ENCODE measurements around the gene OTOGL.

The OTOGL gene

DNA sequence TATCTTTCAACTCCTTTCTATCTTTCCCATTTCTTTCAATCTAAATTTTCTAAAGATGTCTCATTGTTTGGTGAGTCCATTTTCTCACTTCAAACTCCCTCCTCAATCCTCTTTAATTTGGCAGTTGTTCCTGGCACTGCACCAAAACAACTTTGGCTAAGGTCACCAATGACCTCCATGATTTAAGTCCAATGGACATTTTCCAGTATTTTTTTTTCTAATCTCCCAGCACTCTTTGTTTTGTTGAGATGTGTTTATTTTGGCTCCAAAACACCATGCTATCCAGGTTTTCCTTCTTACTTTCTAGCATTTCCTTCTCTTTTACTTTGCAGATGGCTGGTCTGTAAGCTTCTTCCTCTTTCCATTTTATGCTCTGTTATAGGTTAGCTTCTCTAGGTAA is 42.5 kb upstream of the OTOGL start:
- Histone ChIP-seq H3K18ac (ENCODE audit: low read depth in 1 of 2, low read length in 2 of 2) (no peak overlapping the region), H4K91ac (ENCODE audit: low read length) (no peak overlapping the region), H3K9me3 (ENCODE audit: control insufficient read depth, low read length) (no peaks in the 10 kb centered on the region), H2BK15ac (ENCODE audit: low read depth, poor library complexity, severe bottlenecking) (no peak overlapping the region), H3K4me3 (ENCODE audit: insufficient read depth in 1 of 2, low read depth in 1 of 2, low read length in 2 of 2) (no peak overlapping the region), H2AFZ (ENCODE audit: low read depth, low read length) (no peak overlapping the region), H3K4me1 (ENCODE audit: control insufficient read depth, insufficient read depth, low read depth, low read length) (no peaks in the 10 kb centered on the region), H2BK12ac (ENCODE audit: low read length in 2 of 2) (no peak overlapping the region), H3K36me3 (ENCODE audit: control insufficient read depth in 1 of 2, insufficient read depth in 2 of 2, low read depth in 1 of 2, low read length in 2 of 2) (no peaks in the 10 kb centered on the region), H3K9ac (ENCODE audit: low read length) (no peak overlapping the region), H3K4ac (ENCODE audit: low read depth in 1 of 2, low read length in 2 of 2) (no peak overlapping the region), H3K27me3 (ENCODE audit: control insufficient read depth in 1 of 2, insufficient read depth in 1 of 2, low read length in 2 of 2) (no peaks in the 10 kb centered on the region), H3K23ac (ENCODE audit: low read length in 2 of 2) (no peak overlapping the region), H2BK120ac (ENCODE audit: low read depth, low read length) (no peak overlapping the region), H3K14ac (ENCODE audit: low read length in 2 of 2) (no peak overlapping the region), H2BK5ac (ENCODE audit: low read depth, low read length, poor library complexity, severe bottlenecking) (no peak overlapping the region), H3K79me1 (replicated peaks; ENCODE audit: low read length, poor library complexity, severe bottlenecking) (no peaks in the 10 kb centered on the region), H2AK5ac (ENCODE audit: low read length, severe bottlenecking) (no peak overlapping the region), H3K4me2 (ENCODE audit: low read length, poor library complexity, severe bottlenecking) (no peak overlapping the region), H3K27ac (ENCODE audit: low read length, poor library complexity, severe bottlenecking) (no peak overlapping the region), H4K8ac (ENCODE audit: low read length) (no peak overlapping the region)
- no peak for DNase-seq

DNA sequence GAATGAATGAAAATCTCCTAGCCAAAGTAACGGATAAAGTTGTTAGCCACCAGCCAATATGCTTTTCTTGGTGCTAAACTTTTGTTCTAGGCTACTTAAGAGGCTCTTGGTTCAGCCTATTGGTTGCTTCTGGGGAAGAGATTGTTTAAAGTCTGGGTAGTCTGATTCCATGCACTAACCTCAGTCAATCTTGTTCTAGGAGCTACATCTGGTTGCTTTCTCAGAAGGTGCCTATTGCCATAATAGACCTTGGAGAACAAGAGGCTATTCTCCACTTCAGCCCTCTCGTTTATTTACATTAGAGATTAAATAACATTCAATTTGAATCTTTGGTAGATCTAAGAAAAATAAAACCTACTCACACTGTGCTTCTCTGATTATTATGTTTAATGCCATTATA is 40.8 kb upstream of the OTOGL start:
- H4K91ac ChIP-seq (ENCODE audit: low read length), result no peak overlapping the region
- no peak overlapping the region for H3K4me2 ChIP-seq (ENCODE audit: low read length, poor library complexity, severe bottlenecking)

DNA sequence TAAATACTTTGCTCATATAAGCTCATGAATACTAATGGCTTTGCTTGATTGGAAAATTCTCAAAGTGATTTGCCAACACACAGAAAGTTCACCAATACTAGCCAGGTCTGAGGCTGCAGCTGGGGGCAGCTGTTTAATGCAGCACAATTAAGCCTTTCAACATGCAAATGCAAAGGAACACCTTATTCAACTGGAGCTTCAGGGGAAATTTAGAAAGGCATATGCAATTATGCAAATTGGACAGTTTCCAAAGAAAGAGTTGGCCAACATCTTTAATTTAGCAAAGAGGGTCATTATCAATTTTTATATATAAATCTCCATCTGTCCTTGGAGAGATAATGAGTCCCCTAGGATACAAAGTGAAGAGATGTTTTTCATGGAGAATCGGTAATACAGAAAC is 40.2 kb upstream of the OTOGL start:
- WGBS, result no CpG with 5 or more reads among the region's 1 CpG
- no peak overlapping the region for H2BK120ac ChIP-seq (ENCODE audit: low read depth, low read length)
- no peak for DNase-seq
- H3K36me3 ChIP-seq (ENCODE audit: control insufficient read depth in 1 of 2, insufficient read depth in 2 of 2, low read depth in 1 of 2, low read length in 2 of 2), result no peaks in the 10 kb centered on the region
- no peak overlapping the region for H4K91ac ChIP-seq (ENCODE audit: low read length)
- no peak overlapping the region for H3K4ac ChIP-seq (ENCODE audit: low read depth in 1 of 2, low read length in 2 of 2)
- no peak overlapping the region for H2BK5ac ChIP-seq (ENCODE audit: low read depth, low read length, poor library complexity, severe bottlenecking)
- no peaks in the 10 kb centered on the region for H3K79me1 ChIP-seq (replicated peaks; ENCODE audit: low read length, poor library complexity, severe bottlenecking)
- no peak overlapping the region for H4K8ac ChIP-seq (ENCODE audit: low read length)
- no peak overlapping the region for H3K27ac ChIP-seq (ENCODE audit: low read length, poor library complexity, severe bottlenecking)
- no peak overlapping the region for H3K14ac ChIP-seq (ENCODE audit: low read length in 2 of 2)
- H3K23ac ChIP-seq (ENCODE audit: low read length in 2 of 2), result no peak overlapping the region
- H3K18ac ChIP-seq (ENCODE audit: low read depth in 1 of 2, low read length in 2 of 2), result no peak overlapping the region
- no peaks in the 10 kb centered on the region for H3K4me1 ChIP-seq (ENCODE audit: control insufficient read depth, insufficient read depth, low read depth, low read length)
- no peak overlapping the region for H3K4me2 ChIP-seq (ENCODE audit: low read length, poor library complexity, severe bottlenecking)
- no peaks in the 10 kb centered on the region for H3K27me3 ChIP-seq (ENCODE audit: control insufficient read depth in 1 of 2, insufficient read depth in 1 of 2, low read length in 2 of 2)
- no peaks in the 10 kb centered on the region for H3K9me3 ChIP-seq (ENCODE audit: control insufficient read depth, low read length)
- H3K4me3 ChIP-seq (ENCODE audit: insufficient read depth in 1 of 2, low read depth in 1 of 2, low read length in 2 of 2), result no peak overlapping the region
- H3K9ac ChIP-seq (ENCODE audit: low read length), result no peak overlapping the region
- no peak overlapping the region for H2AFZ ChIP-seq (ENCODE audit: low read depth, low read length)
- no peak overlapping the region for H2BK12ac ChIP-seq (ENCODE audit: low read length in 2 of 2)
- no peak overlapping the region for H2AK5ac ChIP-seq (ENCODE audit: low read length, severe bottlenecking)
- no peak overlapping the region for H2BK15ac ChIP-seq (ENCODE audit: low read depth, poor library complexity, severe bottlenecking)

More for the DNA sequence above, 40.8 kb upstream of the OTOGL start:
- Histone ChIP-seq H3K4ac (ENCODE audit: low read depth in 1 of 2, low read length in 2 of 2) (no peak overlapping the region), H3K27me3 (ENCODE audit: control insufficient read depth in 1 of 2, insufficient read depth in 1 of 2, low read length in 2 of 2) (no peaks in the 10 kb centered on the region), H2AFZ (ENCODE audit: low read depth, low read length) (no peak overlapping the region), H3K9me3 (ENCODE audit: control insufficient read depth, low read length) (no peaks in the 10 kb centered on the region), H2BK5ac (ENCODE audit: low read depth, low read length, poor library complexity, severe bottlenecking) (no peak overlapping the region), H3K27ac (ENCODE audit: low read length, poor library complexity, severe bottlenecking) (no peak overlapping the region), H3K36me3 (ENCODE audit: control insufficient read depth in 1 of 2, insufficient read depth in 2 of 2, low read depth in 1 of 2, low read length in 2 of 2) (no peaks in the 10 kb centered on the region), H3K18ac (ENCODE audit: low read depth in 1 of 2, low read length in 2 of 2) (no peak overlapping the region), H3K14ac (ENCODE audit: low read length in 2 of 2) (no peak overlapping the region), H2BK12ac (ENCODE audit: low read length in 2 of 2) (no peak overlapping the region), H2BK120ac (ENCODE audit: low read depth, low read length) (no peak overlapping the region), H3K79me1 (replicated peaks; ENCODE audit: low read length, poor library complexity, severe bottlenecking) (no peaks in the 10 kb centered on the region), H3K23ac (ENCODE audit: low read length in 2 of 2) (no peak overlapping the region), H4K8ac (ENCODE audit: low read length) (no peak overlapping the region), H2AK5ac (ENCODE audit: low read length, severe bottlenecking) (no peak overlapping the region), H2BK15ac (ENCODE audit: low read depth, poor library complexity, severe bottlenecking) (no peak overlapping the region), H3K9ac (ENCODE audit: low read length) (no peak overlapping the region), H3K4me3 (ENCODE audit: insufficient read depth in 1 of 2, low read depth in 1 of 2, low read length in 2 of 2) (no peak overlapping the region), H3K4me1 (ENCODE audit: control insufficient read depth, insufficient read depth, low read depth, low read length) (no peaks in the 10 kb centered on the region)
- DNase-seq, result no peak
- 100% methylated on average over 1 of the region's 2 CpGs for WGBS

DNA sequence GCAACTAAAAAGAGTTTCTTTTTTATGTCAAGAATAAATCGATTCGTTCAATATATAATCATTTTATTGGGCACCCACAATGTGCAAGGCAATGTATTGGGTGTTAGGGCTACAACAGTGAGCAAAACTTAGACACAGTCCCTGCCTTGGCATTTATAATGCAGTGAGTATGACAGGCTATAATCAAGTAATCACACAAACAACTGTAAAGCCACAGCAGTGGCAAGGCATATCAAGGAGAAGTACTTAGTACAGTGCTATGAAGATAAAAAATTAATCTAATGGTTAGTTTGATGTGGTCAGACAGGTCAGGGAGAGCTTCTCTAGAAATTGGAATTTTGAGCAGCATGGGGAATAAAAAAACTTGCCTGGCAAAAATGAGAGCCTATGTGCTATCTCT is 39.5 kb upstream of the OTOGL start:
- Histone ChIP-seq H2BK120ac (ENCODE audit: low read depth, low read length) (no peak overlapping the region), H3K4me1 (ENCODE audit: control insufficient read depth, insufficient read depth, low read depth, low read length) (no peaks in the 10 kb centered on the region), H3K79me1 (replicated peaks; ENCODE audit: low read length, poor library complexity, severe bottlenecking) (no peaks in the 10 kb centered on the region), H3K36me3 (ENCODE audit: control insufficient read depth in 1 of 2, insufficient read depth in 2 of 2, low read depth in 1 of 2, low read length in 2 of 2) (no peaks in the 10 kb centered on the region), H3K4ac (ENCODE audit: low read depth in 1 of 2, low read length in 2 of 2) (no peak overlapping the region), H3K14ac (ENCODE audit: low read length in 2 of 2) (no peak overlapping the region), H2BK5ac (ENCODE audit: low read depth, low read length, poor library complexity, severe bottlenecking) (no peak overlapping the region), H3K23ac (ENCODE audit: low read length in 2 of 2) (no peak overlapping the region), H4K8ac (ENCODE audit: low read length) (no peak overlapping the region), H2BK15ac (ENCODE audit: low read depth, poor library complexity, severe bottlenecking) (no peak overlapping the region), H3K4me2 (ENCODE audit: low read length, poor library complexity, severe bottlenecking) (no peak overlapping the region), H3K9ac (ENCODE audit: low read length) (no peak overlapping the region), H4K91ac (ENCODE audit: low read length) (no peak overlapping the region), H3K4me3 (ENCODE audit: insufficient read depth in 1 of 2, low read depth in 1 of 2, low read length in 2 of 2) (no peak overlapping the region), H3K27me3 (ENCODE audit: control insufficient read depth in 1 of 2, insufficient read depth in 1 of 2, low read length in 2 of 2) (no peaks in the 10 kb centered on the region), H2AFZ (ENCODE audit: low read depth, low read length) (no peak overlapping the region), H2AK5ac (ENCODE audit: low read length, severe bottlenecking) (no peak overlapping the region), H3K9me3 (ENCODE audit: control insufficient read depth, low read length) (no peaks in the 10 kb centered on the region), H3K18ac (ENCODE audit: low read depth in 1 of 2, low read length in 2 of 2) (no peak overlapping the region), H3K27ac (ENCODE audit: low read length, poor library complexity, severe bottlenecking) (no peak overlapping the region), H2BK12ac (ENCODE audit: low read length in 2 of 2) (no peak overlapping the region)
- no peak for DNase-seq
- 100% methylated on average over 2 of the region's 2 CpGs for WGBS
